Activated T-helper 1 cell treated with Interleukin-2 at 50 U/mL for 16 hours (primary cell): Measurements from ENCODE around the gene RUBCN.
"Not testable (repeated sequence)": the region's sequence is repeated elsewhere in the genome, so short reads cannot be mapped to it uniquely, and the experiment has no call there.

Source experiments
- DNase-seq: peaks from one replicate; pipeline ENCODE4 v3.0.0-alpha.2; 2020; ENCODE audit warnings: low read depth

The RUBCN gene

DNA sequence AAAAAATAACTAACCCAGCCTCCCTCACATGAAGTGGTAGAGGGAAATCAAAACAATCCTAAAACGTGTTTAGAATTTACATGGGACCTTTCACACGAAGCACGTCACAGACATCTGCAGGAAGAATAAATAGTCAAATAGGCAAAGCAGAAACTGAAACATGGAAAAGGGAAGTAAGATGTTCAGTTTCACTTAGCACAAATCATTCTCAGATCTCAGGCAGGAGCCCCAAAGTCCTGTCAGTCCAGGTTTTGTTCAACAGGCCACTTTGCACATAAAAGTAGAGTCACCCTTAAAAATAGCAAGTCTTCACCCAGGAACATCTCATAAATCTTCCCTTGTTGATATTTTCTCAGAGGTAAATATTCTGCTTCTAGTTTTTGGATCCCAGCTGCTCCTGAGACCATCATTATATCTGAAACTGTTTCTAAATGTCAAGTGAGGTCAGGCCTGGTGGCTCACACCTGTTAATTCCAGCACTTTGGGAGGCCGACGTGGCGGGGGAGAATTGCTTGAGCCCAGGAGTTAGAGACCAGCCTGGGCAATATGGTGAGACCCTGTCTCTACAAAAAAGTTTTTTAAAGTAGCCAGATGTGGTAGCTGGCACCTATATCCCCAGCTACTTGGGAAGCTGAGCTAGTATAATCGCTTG lies 1.9 kb downstream of the RUBCN start:
- DNase-seq: no peak

DNA sequence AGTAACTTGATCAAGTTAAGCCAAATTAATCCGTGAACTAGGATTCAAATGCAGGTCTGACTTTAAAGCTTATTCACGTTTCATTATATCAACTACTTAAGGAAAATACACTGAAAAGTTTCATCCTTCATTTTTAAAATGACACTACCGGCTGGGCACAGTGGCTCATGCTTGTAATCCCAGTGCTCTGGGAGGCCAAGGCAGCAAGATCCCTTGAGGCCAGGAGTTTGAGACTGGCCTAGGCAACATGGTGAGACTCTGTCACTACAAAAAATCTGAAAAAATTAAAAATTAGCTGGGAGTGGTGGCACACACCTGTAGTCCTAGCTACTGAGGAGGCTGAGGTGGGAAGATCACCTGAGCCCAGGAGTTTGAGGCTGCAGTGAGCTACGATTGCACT lies 3.7 kb downstream of the RUBCN start:
- no peak for DNase-seq

DNA sequence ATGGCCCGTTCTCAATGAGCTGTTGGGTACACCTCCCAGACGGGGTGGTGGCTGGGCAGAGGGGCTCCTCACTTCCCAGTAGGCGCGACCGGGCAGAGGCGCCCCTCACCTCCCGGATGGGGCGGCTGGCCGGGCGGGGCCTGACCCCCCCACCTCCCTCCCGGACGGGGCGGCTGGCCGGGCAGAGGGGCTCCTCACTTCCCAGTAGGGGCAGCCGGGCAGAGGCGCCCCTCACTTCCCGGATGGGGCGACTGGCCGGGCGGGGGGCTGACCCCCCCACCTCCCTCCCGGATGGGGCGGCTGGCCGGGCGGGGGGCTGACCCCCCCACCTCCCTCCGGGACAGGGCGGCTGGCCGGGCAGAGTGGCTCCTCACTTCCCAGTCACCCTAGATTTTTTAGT lies 5.2 kb downstream of the RUBCN start:
- not testable (repeated sequence) for DNase-seq

DNA sequence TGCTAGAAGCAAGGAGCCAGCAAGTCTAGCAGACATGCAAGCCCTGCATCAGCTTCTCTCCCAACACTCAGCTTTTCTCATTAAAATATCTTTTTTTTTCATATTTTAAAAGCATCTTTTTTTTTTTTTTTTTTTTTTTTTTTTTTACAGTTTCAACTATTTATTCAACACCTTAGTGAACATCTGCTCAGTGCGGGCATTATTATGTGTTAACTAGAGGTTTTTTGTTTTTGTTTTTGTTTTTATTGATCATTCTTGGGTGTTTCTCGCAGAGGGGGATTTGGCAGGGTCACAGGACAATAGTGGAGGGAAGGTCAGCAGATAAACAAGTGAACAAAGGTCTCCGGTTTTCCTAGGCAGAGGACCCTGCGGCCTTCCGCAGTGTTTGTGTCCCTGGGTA lies 5.9 kb downstream of the RUBCN start:
- DNase-seq: not testable (repeated sequence)

DNA sequence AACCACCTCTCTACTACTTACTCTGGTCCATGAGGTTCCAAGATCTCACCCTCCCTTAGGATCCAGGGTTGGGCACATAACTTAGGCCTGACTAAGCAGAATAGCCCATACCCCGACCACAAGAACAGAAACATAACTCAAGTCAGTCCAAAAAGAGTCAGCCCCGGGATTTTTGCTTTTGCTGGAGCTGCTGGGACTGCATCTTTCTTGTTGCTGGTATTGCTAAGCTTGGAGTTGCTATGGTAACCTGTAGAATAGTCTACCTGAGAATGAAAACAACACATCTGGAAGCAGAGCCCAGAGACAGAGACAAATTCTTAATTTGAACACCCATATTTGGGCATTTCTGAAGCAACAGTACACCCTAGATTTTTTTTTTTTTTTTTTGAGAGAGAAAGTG lies 6.5 kb downstream of the RUBCN start:
- no peak for DNase-seq

DNA sequence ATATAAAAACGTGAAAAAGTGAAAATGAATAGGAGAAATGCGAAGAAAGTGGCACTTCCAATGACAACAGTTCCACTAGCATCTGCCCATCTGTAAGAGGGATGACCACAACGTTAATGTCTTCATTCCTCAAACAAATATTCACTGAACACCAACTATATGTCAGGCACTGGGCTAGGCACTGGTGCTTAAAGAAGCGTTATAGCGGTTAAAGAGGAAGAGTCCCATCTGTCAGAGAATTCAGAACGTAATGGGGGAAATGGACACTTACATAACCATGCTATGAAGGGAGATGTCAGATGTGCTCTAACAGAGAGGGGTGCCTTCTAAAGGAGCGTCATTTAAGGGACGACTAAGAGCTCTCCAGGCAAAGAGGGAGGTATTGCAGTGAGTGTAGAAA lies 8.2 kb downstream of the RUBCN start:
- DNase-seq: no peak

DNA sequence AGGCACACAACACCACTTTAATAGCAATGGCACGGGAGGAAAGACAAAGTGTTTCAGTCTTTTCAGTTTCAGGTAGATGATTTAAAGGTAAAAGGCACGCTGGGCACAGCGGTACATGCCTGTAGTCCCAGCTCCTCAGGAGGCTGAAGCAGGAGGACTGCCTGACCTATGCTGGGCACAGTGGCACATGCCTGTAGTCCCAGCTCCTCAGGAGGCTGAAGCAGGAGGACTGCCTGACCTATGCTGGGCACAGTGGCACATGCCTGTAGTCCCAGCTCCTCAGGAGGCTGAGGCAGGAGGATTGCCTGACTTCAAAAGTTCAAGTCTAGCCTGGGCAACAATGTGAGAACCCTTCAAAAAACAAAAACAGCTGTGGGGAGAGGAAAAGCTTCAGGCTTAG lies 8.8 kb downstream of the RUBCN start:
- not testable (repeated sequence) for DNase-seq

DNA sequence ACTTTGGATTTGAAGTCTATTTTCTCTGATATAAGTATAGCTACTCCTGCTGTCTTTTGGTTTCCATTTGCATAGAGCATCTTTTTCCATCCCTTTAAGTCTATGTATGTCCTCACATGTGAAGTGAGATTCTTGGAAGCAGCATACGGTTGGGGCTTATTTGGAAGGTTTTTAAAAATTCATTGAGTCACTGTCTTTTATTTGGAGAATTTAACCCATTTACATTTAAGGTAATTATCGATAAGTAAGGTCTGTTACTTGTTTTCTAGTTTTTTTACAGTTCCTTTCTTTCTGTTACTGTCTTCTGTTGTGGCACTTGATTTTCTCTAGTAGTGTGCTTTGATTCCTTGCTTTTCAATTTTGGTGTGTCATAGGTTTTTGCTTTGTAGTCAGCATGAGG lies 14.0 kb downstream of the RUBCN start:
- no peak for DNase-seq

DNA sequence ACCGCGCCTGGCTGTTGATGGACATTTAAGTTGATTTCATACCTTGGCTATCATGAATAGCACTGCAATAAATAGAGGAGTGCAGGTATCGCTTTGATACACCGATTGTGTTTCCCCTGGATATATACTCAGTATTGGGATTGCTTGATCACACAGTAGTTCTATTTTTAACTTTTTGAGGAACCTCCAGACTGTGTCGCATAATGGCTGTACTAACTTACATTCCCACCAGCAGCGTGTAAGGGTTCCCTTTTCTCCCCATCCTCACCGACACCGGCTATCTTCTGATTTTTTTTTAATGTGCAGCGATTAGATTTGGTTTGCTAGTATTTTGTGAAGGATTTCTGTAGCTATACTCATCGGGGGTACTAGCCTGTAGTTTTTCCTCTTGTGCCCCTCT lies 16.0 kb downstream of the RUBCN start:
- no peak for DNase-seq

DNA sequence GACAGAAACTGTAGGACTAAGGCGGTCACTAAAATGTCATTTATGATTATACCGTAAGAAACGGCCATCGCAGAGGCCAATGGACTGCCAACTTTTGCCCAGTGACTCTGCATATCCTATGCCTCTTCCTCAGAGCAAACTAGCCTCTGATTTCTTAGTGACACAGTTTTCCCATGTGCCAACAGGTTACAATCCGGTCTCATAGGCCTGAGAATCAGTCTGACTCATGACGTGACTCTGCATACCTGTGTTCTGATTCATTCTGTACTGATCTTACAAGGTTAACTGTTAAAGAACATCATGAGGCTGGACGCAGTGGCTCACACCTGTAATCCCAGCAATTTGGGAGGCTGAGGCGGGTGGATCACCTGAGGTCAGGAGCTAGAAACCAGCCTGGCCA lies 17.8 kb downstream of the RUBCN start:
- DNase-seq: no peak

DNA sequence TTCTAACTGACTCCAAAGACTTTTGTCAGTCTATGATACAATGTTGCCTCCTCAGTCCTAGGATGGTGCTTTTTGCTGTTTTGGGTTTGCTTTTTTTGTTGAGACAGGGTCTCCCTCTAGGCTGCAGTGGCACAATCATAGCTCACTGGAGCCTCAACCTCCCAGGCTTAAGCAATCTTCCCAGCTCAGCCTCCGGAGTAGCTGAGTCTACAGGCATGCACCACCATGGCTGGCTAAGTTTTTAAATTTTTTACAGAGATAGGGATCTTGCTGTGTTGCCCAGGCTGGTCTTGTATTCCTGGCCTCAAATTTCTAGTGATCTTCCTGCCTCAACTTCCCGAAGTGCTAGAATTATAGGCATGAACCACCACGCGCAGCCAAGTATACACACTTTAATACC lies 22.5 kb downstream of the RUBCN start:
- DNase-seq: no peak

DNA sequence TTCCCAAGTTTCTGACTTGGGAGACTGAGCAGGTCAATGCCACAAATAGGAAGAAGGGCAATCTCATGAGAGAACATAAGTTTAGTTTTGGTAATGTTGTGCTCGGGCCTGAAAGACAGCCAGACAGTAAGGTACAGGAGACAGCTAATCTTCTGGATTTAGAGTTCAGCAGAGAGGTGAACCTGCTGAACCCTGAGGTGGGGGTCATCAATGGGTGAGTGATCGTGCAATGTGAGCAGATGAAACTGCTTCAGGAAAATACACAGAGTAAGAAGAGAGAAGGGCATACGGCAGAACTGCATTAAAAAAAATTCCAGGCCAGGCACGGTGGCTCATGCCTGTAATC lies 23.3 kb downstream of the RUBCN start:
- no peak for DNase-seq

DNA sequence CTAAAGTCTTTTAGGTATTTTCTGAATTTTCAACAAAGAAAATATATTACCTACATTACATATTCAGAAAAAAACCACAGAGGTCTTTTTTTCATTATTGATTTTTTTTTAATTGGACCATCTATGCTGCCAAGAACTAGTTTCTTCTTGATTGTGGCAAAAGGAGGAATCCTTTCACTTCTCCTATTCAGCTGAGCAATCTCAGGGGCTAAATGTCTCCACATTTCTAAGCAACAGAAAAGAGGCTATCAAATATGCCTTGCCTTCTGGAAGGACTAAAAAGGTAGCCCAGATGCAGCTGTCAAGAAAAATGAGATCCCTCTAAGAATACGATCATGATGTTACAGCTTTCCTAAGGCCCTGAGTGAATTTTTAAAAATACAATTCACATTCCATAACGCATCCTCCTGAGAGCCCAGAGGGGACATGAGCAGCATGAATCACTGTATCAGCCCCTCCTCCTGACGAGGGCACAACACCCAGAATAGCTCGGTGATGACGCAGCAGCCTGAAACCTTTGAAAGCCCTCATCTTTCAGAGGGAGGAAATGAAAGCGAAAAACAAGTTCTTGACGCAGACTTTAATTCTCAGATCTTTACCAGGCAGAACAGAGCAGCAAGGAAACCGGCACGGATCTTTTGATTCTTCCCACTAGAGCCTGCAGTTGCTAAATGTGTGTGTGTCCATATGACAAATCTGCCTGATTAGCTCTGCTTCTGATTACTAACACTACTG lies 24.6 kb downstream of the RUBCN start:
- DNase-seq: peak; percentile 74

DNA sequence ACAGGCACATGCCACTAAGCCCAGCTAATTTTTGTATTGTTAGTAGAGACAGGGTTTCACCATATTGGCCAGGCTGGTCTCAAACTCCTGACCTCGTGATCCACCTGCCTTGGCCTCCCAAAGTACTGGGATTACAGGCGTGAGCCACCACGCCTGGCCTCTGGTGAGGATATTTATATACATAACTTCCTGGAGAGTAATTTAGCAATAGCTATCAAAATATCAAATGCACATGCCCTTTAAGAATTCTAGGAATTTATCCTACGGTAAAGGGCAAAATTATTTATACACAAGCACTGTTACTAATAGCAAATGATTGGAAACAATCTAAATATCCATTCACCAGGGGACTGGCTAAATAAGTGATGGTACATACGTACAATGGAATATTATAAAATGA lies 25.7 kb downstream of the RUBCN start:
- DNase-seq: not testable (repeated sequence)

DNA sequence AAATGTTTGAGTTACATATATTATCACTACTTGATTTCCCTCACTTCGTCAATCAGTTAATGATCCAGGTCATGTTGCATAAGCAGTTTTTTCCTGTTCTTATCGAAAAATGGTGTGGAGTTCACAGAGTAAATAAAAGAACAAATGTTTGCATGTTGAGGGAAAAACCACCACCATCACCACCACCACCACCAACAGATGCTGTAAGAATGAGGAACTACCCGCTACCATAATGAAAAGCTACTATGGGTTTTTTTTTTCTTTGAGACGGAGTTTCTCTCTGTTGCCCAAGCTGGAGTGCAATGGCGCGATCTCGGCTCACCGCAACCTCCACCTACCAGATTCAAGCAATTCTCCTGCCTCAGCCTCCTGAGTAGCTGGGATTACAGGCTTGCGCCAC lies 27.6 kb downstream of the RUBCN start:
- DNase-seq: no peak

DNA sequence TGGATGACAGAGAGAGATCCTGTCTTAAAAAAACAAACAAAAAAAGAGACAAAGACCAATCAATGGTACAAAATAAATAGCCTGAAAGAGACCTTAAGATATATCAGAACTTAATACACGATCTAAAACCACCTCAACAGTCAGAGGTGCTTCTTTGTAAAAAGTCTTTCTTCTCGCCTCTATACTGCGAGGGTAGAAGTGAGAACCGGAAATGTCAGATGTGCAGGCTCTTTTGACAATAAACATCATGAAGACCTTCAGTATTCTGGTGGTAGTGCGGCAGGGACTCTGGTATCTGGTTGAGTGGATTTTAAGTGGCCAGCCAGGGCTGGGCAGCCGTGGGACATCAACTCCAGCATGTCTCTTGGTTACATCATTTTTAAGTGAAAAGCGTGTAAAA lies 30.0 kb downstream of the RUBCN start:
- no peak for DNase-seq

DNA sequence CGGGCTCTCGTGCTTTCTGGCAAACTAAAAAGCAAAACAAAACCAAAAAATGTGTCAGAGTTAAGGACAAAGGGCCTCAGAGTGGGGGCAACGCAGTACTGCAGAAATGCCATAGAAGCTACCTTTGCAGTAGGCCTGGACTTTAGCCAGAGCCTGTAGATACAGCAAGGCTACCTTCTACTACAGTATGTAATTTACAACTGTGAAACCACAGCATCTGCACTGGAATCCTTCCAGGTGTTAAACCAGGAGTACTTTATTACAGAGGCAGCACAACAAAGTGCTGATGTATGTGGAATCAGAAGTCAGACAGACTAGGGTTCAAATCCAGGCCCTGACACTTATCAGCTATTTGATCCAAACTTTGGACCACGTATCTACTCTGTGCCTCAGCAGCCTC lies 34.9 kb downstream of the RUBCN start:
- DNase-seq: no peak

DNA sequence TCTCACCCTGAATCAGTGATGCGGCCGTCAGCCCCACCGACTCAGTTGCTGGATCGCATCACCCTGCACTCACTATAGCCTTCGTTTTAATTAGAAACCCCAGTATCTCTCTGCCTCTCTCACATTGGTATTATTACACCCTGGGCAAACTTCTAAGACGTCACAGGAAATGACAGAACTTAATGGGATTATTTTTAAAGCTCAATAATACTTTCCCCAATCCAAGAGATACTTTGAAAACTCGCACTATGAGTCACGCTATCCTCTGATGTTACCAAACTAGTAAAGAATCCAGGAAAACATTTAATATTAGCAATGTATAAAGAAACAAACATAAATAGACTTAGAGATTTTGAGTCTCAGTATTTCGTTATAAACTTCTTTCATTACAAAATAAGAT lies 36.6 kb downstream of the RUBCN start:
- DNase-seq: no peak

DNA sequence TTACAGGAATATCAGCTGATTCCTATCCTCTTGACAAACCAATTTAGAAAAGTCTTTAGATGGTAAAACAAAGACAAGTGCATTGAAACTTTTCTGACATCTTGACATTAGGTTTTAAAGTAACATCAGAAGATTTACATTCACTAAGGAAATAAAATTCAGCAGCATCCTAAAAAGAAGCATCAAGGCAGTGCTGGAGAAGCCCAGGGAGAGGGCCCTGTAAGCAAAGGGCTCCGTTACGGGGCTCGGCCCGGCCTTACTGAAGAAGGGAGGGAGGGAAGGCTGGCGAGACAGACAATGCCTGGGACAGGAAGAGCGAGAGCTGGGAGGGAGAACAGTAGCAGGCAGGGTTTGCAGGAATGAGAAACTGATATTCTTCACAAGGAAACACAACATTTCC lies 39.3 kb downstream of the RUBCN start:
- DNase-seq: no peak

DNA sequence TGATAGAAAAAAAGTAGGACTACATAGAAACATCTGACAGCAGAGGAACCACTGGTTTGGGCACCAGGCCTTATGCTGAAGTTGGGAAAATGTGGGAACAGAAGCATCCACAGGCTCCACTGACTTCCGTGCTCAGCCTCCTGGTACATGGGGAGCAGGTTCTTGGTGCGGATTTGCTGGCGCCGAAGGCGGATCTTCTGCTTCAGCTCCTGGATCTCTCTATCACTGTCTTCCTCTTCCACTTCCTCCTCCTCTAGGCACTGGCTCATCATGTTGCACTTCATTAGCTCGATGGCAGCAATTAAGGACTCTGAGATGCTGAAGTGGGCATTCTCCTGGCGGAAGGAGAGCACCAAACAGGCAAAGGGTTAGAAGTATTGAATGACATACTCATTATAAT lies 42.5 kb downstream of the RUBCN start:
- DNase-seq: no peak

DNA sequence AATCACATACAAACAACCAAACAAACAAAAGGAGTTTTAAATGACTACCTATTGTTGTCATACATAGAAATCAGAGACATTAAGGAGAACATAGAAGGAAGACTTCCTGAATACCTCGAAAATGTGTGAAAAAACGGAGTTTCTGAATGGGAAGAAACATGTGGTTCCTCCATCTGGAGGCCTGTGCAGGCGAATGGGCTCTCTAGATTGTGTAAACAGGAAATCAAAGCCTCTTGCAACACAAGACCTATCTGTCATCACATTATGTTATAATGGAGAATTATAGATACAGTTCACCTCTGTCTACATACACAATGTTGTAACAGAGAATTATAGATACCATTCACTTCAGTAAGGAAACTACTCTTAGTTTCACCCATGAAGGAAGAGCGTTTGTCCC lies 44.1 kb downstream of the RUBCN start:
- DNase-seq: no peak

DNA sequence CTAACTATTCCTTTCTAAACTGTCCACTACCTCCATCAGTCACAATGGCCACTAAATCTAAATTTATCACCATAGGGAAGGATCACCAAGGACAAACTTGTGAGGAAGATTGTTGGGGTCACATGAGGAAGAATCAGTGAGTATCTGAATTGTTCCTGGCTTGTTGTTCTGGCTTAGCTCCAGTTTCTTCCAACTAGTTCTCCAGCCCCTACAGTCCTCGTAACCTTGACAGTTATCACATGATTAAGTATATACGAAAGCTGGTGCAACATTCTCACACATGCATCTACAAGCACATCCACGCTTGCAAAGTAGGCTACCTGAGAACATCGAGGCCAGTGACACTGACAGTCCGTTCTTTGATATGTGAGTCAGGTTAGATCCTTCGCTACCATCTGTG lies 46.0 kb downstream of the RUBCN start:
- no peak for DNase-seq

DNA sequence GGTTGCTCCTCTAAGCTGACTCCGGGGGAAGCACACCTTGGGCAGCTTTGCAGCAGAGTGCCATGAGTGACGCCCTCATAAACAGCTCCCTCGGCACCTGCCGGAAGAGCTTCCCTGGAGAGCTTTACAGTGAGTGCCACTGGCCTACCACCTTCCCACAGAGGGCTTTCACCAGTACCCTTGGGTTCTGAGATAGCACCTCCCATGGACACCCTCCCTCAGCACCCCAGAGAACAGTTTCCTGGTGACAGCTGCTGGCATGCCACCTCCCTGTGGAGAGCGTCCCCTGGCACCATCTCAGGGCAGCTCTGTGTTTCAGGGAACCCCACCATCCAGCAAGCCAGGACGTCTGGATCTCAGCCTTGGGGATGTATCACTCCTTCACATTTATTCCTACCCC lies 49.1 kb downstream of the RUBCN start:
- no peak for DNase-seq

DNA sequence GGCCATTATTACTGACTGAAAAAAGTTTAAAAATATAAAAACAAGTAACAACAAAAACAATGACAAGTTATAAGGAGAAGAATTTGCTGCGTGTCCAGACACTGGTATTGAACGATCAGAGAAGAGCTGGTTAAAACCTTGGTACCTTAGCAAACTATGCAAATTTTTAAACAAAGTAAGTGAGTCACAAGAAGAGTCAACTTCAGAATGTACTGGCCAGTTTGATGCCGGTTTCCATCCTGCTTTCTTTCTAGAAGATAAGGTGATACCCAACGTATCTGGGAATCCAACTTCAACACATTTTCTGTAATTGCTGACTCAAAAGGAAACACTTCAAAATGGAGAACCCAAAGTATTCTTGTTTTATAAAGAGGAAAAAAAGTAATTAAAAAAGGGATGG lies 49.8 kb downstream of the RUBCN start:
- no peak for DNase-seq
